GM12878 (cell line): Measurements from ENCODE around the gene STAT4.

ENCODE experiments used
- CBFB ChIP-seq: IDR thresholded peaks from 2 replicates; pipeline ENCODE4 v1.6.1; 2016; ENCODE audit warnings: antibody characterized with exemption, low read depth
- CTCF ChIP-seq, 3 experiments: IDR thresholded peaks in 2 of 3; conservative IDR thresholded peaks in 1 of 3; 2 replicates each; pipeline ENCODE4 v1.5.1; 2011; ENCODE audit warnings: low read depth in 3 of 3, low read length in 3 of 3, mild to moderate bottlenecking in 3 of 3, control low read depth in 2 of 3, moderate library complexity in 2 of 3, inconsistent platforms in 1 of 3, mixed read lengths in 1 of 3; ENCODE audit not compliant: control insufficient read depth in 2 of 3, insufficient read depth in 1 of 3; ENCODE audit errors: extremely low read depth in 1 of 3
- ELK1 ChIP-seq: IDR thresholded peaks from 2 replicates; pipeline ENCODE4 v1.6.1; 2012; ENCODE audit warnings: low read depth, low read length, improper control_type of control experiment
- EP300 ChIP-seq, 2 experiments: fragments of 150-350 bp in 1 of 2; IDR thresholded peaks; 2 replicates each; pipeline ENCODE4 v1.6.1; 2011 to 2012; ENCODE audit warnings: low read depth in 2 of 2, low read length in 2 of 2, borderline replicate concordance in 1 of 2, improper control_type of control experiment in 1 of 2, inconsistent platforms in 1 of 2; ENCODE audit not compliant: control insufficient read depth in 1 of 2
- ESRRA ChIP-seq: IDR thresholded peaks from 2 replicates; pipeline ENCODE4 v1.6.1; 2012; ENCODE audit warnings: mild to moderate bottlenecking, low read length, improper control_type of control experiment
- KAT2A ChIP-seq: conservative IDR thresholded peaks from 2 replicates; pipeline ENCODE4 v1.6.1; 2011; ENCODE audit warnings: low read depth, low read length; ENCODE audit not compliant: control insufficient read depth
- MYC ChIP-seq: IDR thresholded peaks from 2 replicates; pipeline ENCODE4 v1.6.1; 2011; ENCODE audit warnings: mild to moderate bottlenecking, low read length, moderate library complexity, inconsistent platforms; ENCODE audit not compliant: insufficient read depth, insufficient replicate concordance, insufficient read length, severe bottlenecking
- NFIC ChIP-seq: IDR thresholded peaks from 2 replicates; pipeline ENCODE4 v1.6.1; 2012; ENCODE audit warnings: low read depth, mild to moderate bottlenecking, inconsistent platforms, low read length, moderate library complexity
- NFYB ChIP-seq: IDR thresholded peaks from 2 replicates; pipeline ENCODE4 v1.6.1; 2011; ENCODE audit warnings: low read depth, mild to moderate bottlenecking, low read length, improper control_type of control experiment, moderate library complexity; ENCODE audit not compliant: insufficient read depth
- POLR2A ChIP-seq: IDR thresholded peaks from 2 replicates; pipeline ENCODE4 v1.6.1; 2011; ENCODE audit warnings: low read depth, mild to moderate bottlenecking, low read length
- PRDM15 ChIP-seq: fragments of 450-650 bp; formaldehyde crosslinking; IDR thresholded peaks from 2 replicates; pipeline ENCODE4 v1.4.0; 2020; ENCODE audit warnings: mild to moderate bottlenecking, moderate library complexity
- RAD21 ChIP-seq: IDR thresholded peaks from 2 replicates; pipeline ENCODE4 v1.6.1; 2011; ENCODE audit warnings: mild to moderate bottlenecking, low read depth, low read length, moderate library complexity; ENCODE audit not compliant: insufficient read depth
- STAT3 ChIP-seq: IDR thresholded peaks from 2 replicates; pipeline ENCODE4 v1.6.1; 2011; ENCODE audit warnings: low read depth, low read length, improper control_type of control experiment
- TCF7 ChIP-seq: IDR thresholded peaks from 2 replicates; pipeline ENCODE4 v1.6.1; 2014; ENCODE audit warnings: antibody characterized with exemption, borderline replicate concordance

GRCh38 chr2:191190861-191191552, 40.2 kb upstream of the STAT4 start:
- TF ChIP-seq PRDM15 (CRISPR knock-in tag): no peak
- TF ChIP-seq TCF7: no peak
- no peak for TF ChIP-seq RAD21
- TF ChIP-seq ESRRA: no peak
- TF ChIP-seq KAT2A: no peak
- no peak for TF ChIP-seq MYC
- no peak for TF ChIP-seq CTCF (IDR thresholded peaks at IDR 0.05 in 2 of 3, conservative IDR thresholded peaks at IDR 0.05 in 1 of 3; ENCODE audit: control insufficient read depth in 2 of 3, extremely low read depth in 1 of 3, insufficient read depth in 1 of 3, low read depth in 3 of 3, low read length in 3 of 3)
- no peak for TF ChIP-seq ELK1
- no peak for TF ChIP-seq STAT3
- no peak for TF ChIP-seq CBFB
- no peak for TF ChIP-seq NFIC
- no peak for TF ChIP-seq POLR2A
- TF ChIP-seq NFYB: no peak
- no peak for TF ChIP-seq EP300 (IDR thresholded peaks at IDR 0.05; ENCODE audit: borderline replicate concordance in 1 of 2, control insufficient read depth in 1 of 2, low read depth in 2 of 2, low read length in 2 of 2)
